BLaER1 (cell line): ENCODE measurements around the gene RBFOX2.

Experiments used
- H3K27ac ChIP-seq: shearing (Covaris generic); formaldehyde crosslinking; 2 replicates; pipeline ENCODE4 v1.8.1; 2022
- H3K27me3 ChIP-seq: shearing (Covaris generic); formaldehyde crosslinking; 2 replicates; pipeline ENCODE4 v1.8.1; 2022
- H3K36me3 ChIP-seq: shearing (Covaris generic); formaldehyde crosslinking; 2 replicates; pipeline ENCODE4 v1.8.1; 2022
- H3K4me1 ChIP-seq: shearing (Covaris generic); formaldehyde crosslinking; 2 replicates; pipeline ENCODE4 v1.8.1; 2022
- H3K4me2 ChIP-seq: shearing (Covaris generic); formaldehyde crosslinking; 2 replicates; pipeline ENCODE4 v1.8.1; 2022
- H3K4me3 ChIP-seq: shearing (Covaris generic); formaldehyde crosslinking; 2 replicates; pipeline ENCODE4 v1.8.1; 2022
- H3K9ac ChIP-seq: shearing (Covaris generic); formaldehyde crosslinking; 2 replicates; pipeline ENCODE4 v1.8.1; 2022
- H3K9me3 ChIP-seq: shearing (Covaris generic); formaldehyde crosslinking; 2 replicates; pipeline ENCODE4 v1.8.1; 2022
- H4K20me1 ChIP-seq: shearing (Covaris generic); formaldehyde crosslinking; 2 replicates; pipeline ENCODE4 v1.8.1; 2022
- Cebpa-rat ChIP-seq: shearing (Covaris generic); IDR thresholded peaks from 2 replicates; pipeline ENCODE4 v1.8.1; 2022

RBFOX2 gene

DNA sequence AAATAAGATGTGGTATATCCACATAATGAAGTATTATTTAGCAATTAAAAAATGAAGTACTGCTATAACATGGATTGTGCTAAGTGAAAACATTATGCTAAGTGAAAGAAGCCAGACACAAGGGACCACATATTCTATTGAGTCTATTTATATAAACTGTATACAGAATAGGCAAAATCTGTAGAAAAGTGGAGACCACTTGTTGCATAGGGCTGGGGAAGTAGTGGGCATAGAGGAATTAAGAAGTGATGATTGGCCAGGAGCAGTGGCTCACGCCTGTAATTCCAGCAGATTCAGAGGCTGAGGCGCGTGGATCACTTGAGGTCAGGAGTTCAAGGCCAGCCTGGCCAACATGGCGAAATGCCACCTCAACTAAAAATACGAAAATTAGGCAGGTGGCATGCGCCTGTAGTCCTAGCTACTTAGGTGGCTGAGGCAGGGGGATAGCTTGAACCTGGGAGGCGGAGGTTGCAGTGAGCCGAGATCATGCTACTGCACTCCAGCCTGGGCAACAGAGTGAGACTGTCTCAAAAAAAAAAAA lies 109.6 kb downstream of the RBFOX2 start:
- Histone ChIP-seq H4K20me1 (no peaks in the 10 kb centered on the region), H3K4me3 (no peak overlapping the region), H3K4me1 (peaks cover 26% of the 10 kb centered on the region), H3K27me3 (no peaks in the 10 kb centered on the region), H3K36me3 (no peaks in the 10 kb centered on the region), H3K27ac (no peak overlapping the region), H3K9ac (no peak overlapping the region), H3K9me3 (no peaks in the 10 kb centered on the region), H3K4me2 (no peak overlapping the region)
- no peak for TF ChIP-seq Cebpa-rat

DNA sequence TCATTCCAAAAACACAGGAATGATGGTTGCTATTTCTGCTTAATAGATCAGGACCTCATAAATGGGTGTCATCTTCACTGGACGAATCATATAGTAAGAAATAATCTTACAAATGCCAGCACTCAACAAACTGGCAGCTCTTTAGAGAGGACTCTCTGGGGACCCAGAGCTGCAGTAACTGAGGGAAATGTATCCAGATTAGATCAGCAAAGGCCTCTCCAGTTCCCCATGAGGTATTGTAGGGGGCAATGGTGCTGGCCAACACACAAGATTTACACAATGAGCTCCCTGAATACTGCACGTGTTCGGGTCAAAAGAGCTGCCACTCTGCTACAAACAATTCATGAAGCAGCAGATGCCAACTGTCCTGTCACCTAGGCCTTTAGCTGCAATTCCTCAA lies 110.2 kb downstream of the RBFOX2 start:
- no peak overlapping the region for H3K9ac ChIP-seq
- H3K4me2 ChIP-seq: no peak overlapping the region
- H3K4me1 ChIP-seq: peaks cover 29% of the 10 kb centered on the region

GRCh38 chr22:35917651-35918050 lies 111.0 kb downstream of the RBFOX2 start:
- no peak for TF ChIP-seq Cebpa-rat
- no peaks in the 10 kb centered on the region for H3K27me3 ChIP-seq
- no peaks in the 10 kb centered on the region for H4K20me1 ChIP-seq
- H3K36me3 ChIP-seq: no peaks in the 10 kb centered on the region
- H3K27ac ChIP-seq: no peak overlapping the region
- H3K4me2 ChIP-seq: no peak overlapping the region
- H3K4me1 ChIP-seq: peaks cover 29% of the 10 kb centered on the region
- no peaks in the 10 kb centered on the region for H3K9me3 ChIP-seq
- H3K9ac ChIP-seq: no peak overlapping the region
- H3K4me3 ChIP-seq: no peak overlapping the region

More for the DNA sequence above, 110.2 kb downstream of the RBFOX2 start:
- Histone ChIP-seq H3K9me3 (no peaks in the 10 kb centered on the region), H4K20me1 (no peaks in the 10 kb centered on the region), H3K27me3 (no peaks in the 10 kb centered on the region), H3K27ac (no peak overlapping the region), H3K4me3 (no peak overlapping the region), H3K36me3 (no peaks in the 10 kb centered on the region)
- no peak for TF ChIP-seq Cebpa-rat

- Histone ChIP-seq H3K4me3 (0 out of 2 replicates have a peak overlapping the region, but pooled peaks have one; percentile 34), H3K27me3 (no peaks in the 10 kb centered on the region), H3K4me2 (peak overlapping the region; percentile 81), H4K20me1 (no peaks in the 10 kb centered on the region), H3K9me3 (no peaks in the 10 kb centered on the region), H3K9ac (no peak overlapping the region; the same call in 1 of the 2 replicates), H3K36me3 (no peaks in the 10 kb centered on the region), H3K27ac (peak overlapping the region; percentile 13; the same call in 1 of the 2 replicates), H3K4me1 (peaks cover 27% of the 10 kb centered on the region)
- TF ChIP-seq Cebpa-rat: no peak
These were observed 113.1 kb downstream of the RBFOX2 start for GRCh38 chr22:35915477-35916013.

DNA sequence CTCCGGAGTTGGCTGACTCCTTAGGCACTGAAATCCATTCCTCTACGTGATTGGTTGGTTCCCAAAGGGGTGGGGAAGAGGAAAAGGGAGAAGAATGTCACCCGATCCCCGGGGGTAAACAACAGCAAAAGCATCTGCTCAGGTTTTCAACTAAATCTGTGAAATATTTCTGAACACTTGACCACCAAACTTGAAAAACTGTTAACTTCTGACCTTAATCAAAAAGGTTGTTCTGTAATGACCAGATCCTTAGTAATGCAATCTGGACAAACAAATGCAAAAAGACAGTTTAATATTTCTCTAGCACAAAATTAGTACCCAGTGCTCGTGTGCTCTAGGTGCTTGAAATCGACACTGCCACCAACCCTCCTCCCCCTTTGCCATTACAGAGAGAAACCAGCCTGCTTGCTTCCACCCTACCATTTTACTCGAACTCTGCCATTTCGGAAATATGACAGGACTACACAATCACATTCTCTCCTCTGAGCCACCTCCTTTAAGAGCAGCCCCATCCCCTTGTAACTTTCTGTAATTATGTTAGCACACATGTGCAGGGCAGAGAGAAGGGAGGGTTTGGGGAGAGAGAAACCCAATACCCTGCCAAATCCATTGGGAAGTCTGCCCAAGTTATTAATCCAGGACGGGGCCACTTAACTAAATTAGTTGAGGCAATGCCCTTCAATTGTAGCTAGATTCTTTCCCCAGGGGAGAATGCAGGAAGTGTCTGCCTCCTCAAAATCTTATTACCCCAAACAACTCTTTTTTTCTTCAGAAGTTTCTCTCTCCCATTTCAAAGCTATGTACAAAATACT lies 113.8 kb downstream of the RBFOX2 start:
- no peaks in the 10 kb centered on the region for H3K27me3 ChIP-seq
- H3K4me1 ChIP-seq: peaks cover 27% of the 10 kb centered on the region
- H3K9me3 ChIP-seq: no peaks in the 10 kb centered on the region
- peak overlapping the region; percentile 34 for H3K4me3 ChIP-seq
- H3K9ac ChIP-seq: no peak overlapping the region
- TF ChIP-seq Cebpa-rat: no peak
- H3K27ac ChIP-seq: peak overlapping the region; percentile 13; the same call in 1 of the 2 replicates
- H3K4me2 ChIP-seq: peak overlapping the region; percentile 81
- H3K36me3 ChIP-seq: no peaks in the 10 kb centered on the region
- no peaks in the 10 kb centered on the region for H4K20me1 ChIP-seq

- H3K4me2 ChIP-seq: peak overlapping the region; percentile 81
- H3K4me1 ChIP-seq: peaks cover 27% of the 10 kb centered on the region
- H4K20me1 ChIP-seq: no peaks in the 10 kb centered on the region
- no peak overlapping the region for H3K9ac ChIP-seq
- no peak for TF ChIP-seq Cebpa-rat
- H3K9me3 ChIP-seq: no peaks in the 10 kb centered on the region
- H3K4me3 ChIP-seq: peak overlapping the region; percentile 34
- H3K27me3 ChIP-seq: no peaks in the 10 kb centered on the region
- no peaks in the 10 kb centered on the region for H3K36me3 ChIP-seq
- no peak overlapping the region for H3K27ac ChIP-seq
These were observed 114.3 kb downstream of the RBFOX2 start for GRCh38 chr22:35914357-35914664.

DNA sequence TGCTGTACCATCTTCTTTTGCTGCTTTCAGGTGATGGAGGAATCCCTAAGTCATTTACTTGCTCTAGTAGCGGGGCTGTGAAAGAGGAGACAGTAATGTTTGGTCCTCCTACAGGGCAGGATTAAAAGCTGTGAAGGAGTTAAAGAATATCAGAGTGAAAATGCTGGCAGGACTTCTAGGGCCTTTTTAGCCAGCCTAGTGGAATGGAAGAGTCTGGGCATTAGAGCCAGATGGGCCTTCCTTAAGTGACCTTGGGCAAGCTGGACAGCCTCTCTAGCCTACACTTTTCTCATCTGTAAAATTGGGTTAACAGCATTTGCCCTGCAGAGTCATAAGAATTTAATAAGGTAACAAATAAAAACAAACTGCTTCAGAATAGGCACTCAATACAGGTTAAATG lies 114.7 kb downstream of the RBFOX2 start:
- Histone ChIP-seq H3K4me1 (peaks cover 27% of the 10 kb centered on the region), H3K4me3 (no peak overlapping the region), H3K36me3 (no peaks in the 10 kb centered on the region), H3K9ac (no peak overlapping the region), H3K27me3 (no peaks in the 10 kb centered on the region), H3K9me3 (no peaks in the 10 kb centered on the region), H4K20me1 (no peaks in the 10 kb centered on the region), H3K4me2 (peak overlapping the region; percentile 81), H3K27ac (no peak overlapping the region)
- no peak for TF ChIP-seq Cebpa-rat

GRCh38 chr22:35912658-35913057 lies 116.0 kb downstream of the RBFOX2 start:
- Histone ChIP-seq H3K4me3 (no peak overlapping the region), H3K4me2 (no peak overlapping the region), H3K9ac (no peak overlapping the region), H4K20me1 (no peaks in the 10 kb centered on the region), H3K27ac (no peak overlapping the region), H3K9me3 (no peaks in the 10 kb centered on the region), H3K36me3 (no peaks in the 10 kb centered on the region), H3K4me1 (peaks cover 27% of the 10 kb centered on the region), H3K27me3 (no peaks in the 10 kb centered on the region)
- no peak for TF ChIP-seq Cebpa-rat

- TF ChIP-seq Cebpa-rat: no peak
- no peaks in the 10 kb centered on the region for H3K27me3 ChIP-seq
- H3K4me3 ChIP-seq: no peak overlapping the region
- no peaks in the 10 kb centered on the region for H3K9me3 ChIP-seq
- H3K4me2 ChIP-seq: no peak overlapping the region
- H3K9ac ChIP-seq: no peak overlapping the region
- peaks cover 27% of the 10 kb centered on the region for H3K4me1 ChIP-seq
- H4K20me1 ChIP-seq: no peaks in the 10 kb centered on the region
- no peak overlapping the region for H3K27ac ChIP-seq
- H3K36me3 ChIP-seq: no peaks in the 10 kb centered on the region
These were observed 116.7 kb downstream of the RBFOX2 start for GRCh38 chr22:35911877-35912276.

DNA sequence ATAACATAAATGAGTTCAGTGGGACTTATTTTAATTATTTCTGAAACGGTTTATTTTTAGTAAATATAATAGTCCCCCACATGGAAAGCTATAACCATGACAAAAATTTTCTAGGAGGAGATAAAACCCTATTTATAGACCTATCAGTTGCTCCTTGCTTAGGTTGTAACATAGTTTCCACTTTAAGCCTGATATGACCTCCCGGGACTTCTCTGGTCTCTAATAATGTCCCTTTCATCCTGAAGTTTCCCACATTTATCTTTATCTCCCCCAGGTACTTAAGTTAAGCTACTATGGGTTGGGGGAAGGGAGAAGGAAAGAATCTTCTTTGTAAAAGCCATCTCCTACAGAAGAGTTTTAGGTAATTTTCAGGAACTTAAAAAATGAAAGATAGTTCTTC lies 117.7 kb downstream of the RBFOX2 start:
- Histone ChIP-seq H3K4me1 (peaks cover 32% of the 10 kb centered on the region), H4K20me1 (no peaks in the 10 kb centered on the region), H3K4me3 (no peak overlapping the region)

More for the DNA sequence above, 117.7 kb downstream of the RBFOX2 start:
- no peak overlapping the region for H3K9ac ChIP-seq
- no peaks in the 10 kb centered on the region for H3K36me3 ChIP-seq
- no peak overlapping the region for H3K27ac ChIP-seq
- TF ChIP-seq Cebpa-rat: no peak
- no peak overlapping the region for H3K4me2 ChIP-seq
- no peaks in the 10 kb centered on the region for H3K9me3 ChIP-seq
- H3K27me3 ChIP-seq: no peaks in the 10 kb centered on the region
